ENCODE results near the gene DOCK8. TPM values are rescaled to one million over a fixed set of nuclear protein-coding genes. Genes with fewer than 3 reads are reported as not detected.

The DOCK8 gene
- total RNA-seq, 1 donor from 2014 or later = 5.7 TPM

- ATAC-seq = peak; percentile 78
- peak; percentile 49 for DNase-seq
- intact Hi-C loops (cut with micrococcal nuclease) = no loop called here
These were observed 224.5 kb downstream of the DOCK8 start for GRCh38 chr9:438961-439768.

DNA sequence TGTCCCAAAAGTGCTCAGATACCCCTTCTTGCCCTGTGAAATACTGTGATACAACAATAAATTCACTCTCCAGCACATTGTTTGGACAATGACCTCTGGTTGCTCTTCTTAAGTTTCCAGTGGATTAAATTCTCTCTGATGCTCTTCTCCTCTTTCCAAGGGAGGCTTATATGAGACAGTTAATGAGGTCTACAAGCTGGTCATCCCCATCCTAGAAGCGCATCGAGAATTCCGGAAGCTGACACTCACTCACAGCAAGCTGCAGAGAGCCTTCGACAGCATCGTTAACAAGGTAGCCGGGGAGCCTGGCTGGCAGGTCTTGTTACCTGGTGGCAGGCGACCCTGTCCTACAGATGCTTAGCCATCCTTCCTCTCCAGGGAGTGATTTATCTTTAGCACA, 226.5 kb downstream of the DOCK8 start:
- ATAC-seq = no peak
- intact Hi-C loops (cut with micrococcal nuclease) = no loop called here
- no peak for DNase-seq

DNA sequence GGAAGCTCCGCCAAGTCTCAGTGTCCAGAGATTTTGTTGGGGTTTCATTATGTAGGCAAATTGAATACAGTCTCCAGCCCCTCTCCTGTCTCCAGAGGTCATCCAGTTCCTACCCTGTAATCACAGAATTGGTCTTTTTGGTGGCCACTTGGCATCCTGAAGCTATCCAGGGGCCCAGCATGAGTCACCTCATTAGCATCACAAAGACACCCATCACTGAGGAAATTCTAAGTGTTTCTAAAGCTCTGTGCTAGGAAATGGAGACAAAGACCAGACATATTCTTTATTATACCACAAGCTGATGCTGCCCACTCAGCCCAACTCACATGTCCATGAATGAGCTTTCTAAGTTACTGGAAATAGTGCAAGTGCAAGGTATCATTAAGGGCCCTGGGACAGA, 229.9 kb downstream of the DOCK8 start:
- intact Hi-C loops (cut with micrococcal nuclease) = no loop called here
- no peak for ATAC-seq

DNA sequence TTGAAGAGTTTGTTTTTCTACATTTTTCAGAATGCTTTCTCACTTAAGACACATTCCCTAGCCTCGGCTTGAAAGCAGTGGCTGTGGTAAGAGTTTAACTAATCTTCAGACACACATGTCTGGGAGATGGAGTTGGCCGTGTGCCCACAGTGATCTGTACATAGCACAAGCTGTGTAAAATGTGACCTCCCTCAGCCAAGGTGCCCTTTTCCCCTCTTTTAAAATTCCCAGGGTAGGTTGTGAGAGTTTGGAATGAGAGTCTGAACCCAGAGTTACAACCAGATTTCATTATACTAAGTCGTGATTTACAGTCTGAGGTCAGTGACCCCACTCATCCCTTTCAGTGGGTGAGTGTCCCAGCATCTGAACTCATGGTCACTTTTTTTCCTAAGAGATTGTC, 230.4 kb downstream of the DOCK8 start:
- intact Hi-C loops (cut with micrococcal nuclease) = no loop called here
- peak; percentile 72 for ATAC-seq
- peak; percentile 71 for DNase-seq

More for the DNA sequence above, 229.9 kb downstream of the DOCK8 start:
- DNase-seq = no peak

- intact Hi-C loops (cut with micrococcal nuclease) = no loop called here
- DNase-seq (no peak), ATAC-seq (no peak)
These were observed 231.5 kb downstream of the DOCK8 start for GRCh38 chr9:446074-446699.

- DNase-seq (no peak), ATAC-seq (no peak)
- intact Hi-C loops (cut with micrococcal nuclease) = no loop called here
These were observed 232.8 kb downstream of the DOCK8 start for GRCh38 chr9:447230-448025.

DNA sequence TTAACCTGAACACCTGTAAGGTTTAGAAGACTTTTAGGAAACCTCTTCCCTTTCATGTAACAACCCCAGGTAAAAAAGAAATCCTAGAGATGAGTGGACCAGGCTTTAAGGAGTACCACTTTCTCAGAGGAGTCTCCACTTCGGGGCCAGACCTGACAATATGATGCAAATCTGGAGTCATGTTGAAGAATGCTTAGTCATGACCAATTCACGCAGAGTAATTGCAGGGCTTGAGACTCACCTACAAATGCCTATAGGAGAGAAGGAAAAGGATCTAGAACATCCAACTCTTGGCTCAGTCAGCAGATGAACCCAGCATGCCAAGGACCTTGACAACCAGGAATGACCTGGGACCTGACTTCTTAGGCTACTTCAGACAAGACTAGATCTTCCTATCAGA, 235.4 kb downstream of the DOCK8 start:
- intact Hi-C loops (cut with micrococcal nuclease) = no loop called here
- DNase-seq (no peak), ATAC-seq (no peak)

DNA sequence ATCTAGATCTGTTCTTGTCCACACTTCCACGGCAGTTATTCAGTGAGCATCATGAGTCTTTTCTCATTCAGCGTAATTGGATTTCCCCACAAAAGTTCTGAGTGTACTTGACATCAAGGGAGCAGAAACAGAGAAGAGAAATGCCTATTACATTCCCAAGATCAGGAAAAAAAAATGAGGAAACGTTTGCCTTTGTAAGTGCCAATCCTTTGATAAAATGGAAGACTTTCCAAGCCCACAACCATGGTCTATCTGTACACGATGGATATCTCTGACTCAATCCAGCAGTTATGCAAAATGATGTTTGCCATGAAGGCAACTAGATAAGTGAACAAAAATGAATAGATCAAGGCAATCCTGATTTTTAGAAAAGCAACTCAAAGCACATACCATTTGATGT, 235.9 kb downstream of the DOCK8 start:
- ATAC-seq (no peak), DNase-seq (no peak)
- intact Hi-C loops (cut with micrococcal nuclease) = no loop called here

- ATAC-seq = no peak
- intact Hi-C loops (cut with micrococcal nuclease) = no loop called here
- DNase-seq = no peak
These were observed 239.2 kb downstream of the DOCK8 start for GRCh38 chr9:453832-454231.

DNA sequence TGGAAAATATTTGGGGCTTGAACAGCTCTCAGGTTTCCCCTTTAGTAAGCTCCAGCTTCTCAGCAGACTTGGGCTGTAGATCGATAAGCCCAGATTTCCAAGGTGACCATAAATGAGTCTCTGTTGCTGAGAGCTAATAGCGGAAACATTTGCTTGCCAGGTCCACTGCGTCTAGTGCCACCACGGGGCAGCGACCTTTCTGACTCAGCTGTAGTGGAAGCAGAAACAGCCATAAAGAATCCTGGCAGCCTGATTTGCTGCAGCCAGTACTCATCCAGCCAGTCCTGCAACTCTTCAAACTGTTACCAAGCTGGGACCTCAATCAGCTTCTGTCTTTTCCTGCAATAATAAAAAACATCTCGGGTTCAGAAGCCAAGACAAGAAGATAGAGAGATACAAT, 241.7 kb downstream of the DOCK8 start:
- peak; percentile 56 for DNase-seq
- intact Hi-C loops (cut with micrococcal nuclease) = no loop called here
- ATAC-seq = peak; percentile 93

- peak; percentile 18 for ATAC-seq
These were observed 243.9 kb downstream of the DOCK8 start for GRCh38 chr9:458590-458989.

DNA sequence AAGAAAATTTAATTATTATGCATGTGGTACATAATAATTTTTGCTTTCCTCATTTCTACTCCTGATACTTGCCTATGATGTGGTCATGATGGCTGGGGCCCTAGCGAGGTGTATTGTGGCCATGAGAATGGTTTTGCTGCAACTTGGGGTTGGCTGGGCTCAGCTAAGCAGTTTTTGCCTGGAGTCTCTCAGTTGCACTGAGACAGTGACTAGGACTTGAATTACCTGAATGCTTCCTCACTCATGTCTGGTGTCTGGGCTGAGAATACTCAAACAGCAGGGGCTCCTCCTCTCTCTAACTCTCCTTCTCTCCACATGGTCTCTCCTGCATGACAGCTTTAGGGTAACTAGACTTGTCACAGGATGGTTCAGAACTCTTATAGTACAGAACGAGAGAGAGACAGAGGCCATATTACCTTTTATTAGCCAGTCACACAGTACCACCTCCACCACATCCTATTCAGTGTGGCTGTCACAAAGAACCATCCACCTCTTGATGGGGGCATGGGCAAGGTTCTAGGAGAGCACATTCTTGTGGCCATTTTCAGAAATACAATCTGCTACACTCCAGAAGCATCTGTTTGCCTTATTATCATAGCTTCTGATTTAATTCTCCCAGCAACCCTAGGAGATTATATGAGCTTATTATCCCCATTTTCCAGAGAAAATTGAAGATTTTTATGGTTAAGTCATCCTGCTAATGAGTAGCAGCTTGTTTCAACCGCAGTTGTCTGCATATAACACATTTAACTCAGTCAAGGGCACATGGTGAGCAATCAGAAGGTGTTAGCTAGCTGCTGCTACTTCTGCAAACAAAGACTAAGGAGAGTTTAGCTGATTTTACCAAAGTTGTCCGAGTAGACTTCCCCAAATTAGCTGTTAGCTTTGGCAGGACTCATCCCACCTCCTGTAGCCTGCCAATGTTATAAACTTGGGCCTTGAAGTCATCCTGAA, 245.1 kb downstream of the DOCK8 start:
- intact Hi-C loops (cut with micrococcal nuclease) = no loop called here
- ATAC-seq (no peak), DNase-seq (no peak)

More at GRCh38 chr9:458590-458989, 243.9 kb downstream of the DOCK8 start:
- intact Hi-C loops (cut with micrococcal nuclease) = no loop called here
- DNase-seq = no peak

GRCh38 chr9:462121-462520, 247.5 kb downstream of the DOCK8 start:
- DNase-seq = no peak
- ATAC-seq = no peak
- intact Hi-C loops (cut with micrococcal nuclease) = no loop called here

GRCh38 chr9:462606-463005, 247.9 kb downstream of the DOCK8 start:
- DNase-seq = no peak
- intact Hi-C loops (cut with micrococcal nuclease) = no loop called here
- ATAC-seq = no peak

GRCh38 chr9:463455-464171, 248.9 kb downstream of the DOCK8 start:
- intact Hi-C loops (cut with micrococcal nuclease) = no loop called here
- DNase-seq = no peak
- peak; percentile 20 for ATAC-seq

DNA sequence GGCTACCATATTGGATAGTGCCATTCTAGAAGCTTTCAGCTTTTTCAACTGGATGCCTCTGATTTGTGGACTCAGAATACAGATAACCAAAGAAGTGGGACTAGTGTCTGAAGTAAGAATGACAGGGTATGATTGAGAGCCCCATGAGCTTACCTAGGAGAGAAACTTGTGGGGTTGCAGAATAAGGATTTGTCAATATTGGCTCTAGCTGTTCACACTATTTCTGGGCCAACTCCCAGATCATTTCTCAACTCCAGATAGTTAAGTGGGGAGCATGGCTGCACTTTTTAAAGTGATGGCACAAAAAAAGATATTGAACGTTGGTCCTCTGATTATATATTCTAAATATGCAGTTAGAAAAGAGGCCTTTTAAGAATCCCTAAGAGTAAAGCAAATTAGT, 252.1 kb downstream of the DOCK8 start:
- no peak for DNase-seq
- no peak for ATAC-seq
- intact Hi-C loops (cut with micrococcal nuclease) = no loop called here

DNA sequence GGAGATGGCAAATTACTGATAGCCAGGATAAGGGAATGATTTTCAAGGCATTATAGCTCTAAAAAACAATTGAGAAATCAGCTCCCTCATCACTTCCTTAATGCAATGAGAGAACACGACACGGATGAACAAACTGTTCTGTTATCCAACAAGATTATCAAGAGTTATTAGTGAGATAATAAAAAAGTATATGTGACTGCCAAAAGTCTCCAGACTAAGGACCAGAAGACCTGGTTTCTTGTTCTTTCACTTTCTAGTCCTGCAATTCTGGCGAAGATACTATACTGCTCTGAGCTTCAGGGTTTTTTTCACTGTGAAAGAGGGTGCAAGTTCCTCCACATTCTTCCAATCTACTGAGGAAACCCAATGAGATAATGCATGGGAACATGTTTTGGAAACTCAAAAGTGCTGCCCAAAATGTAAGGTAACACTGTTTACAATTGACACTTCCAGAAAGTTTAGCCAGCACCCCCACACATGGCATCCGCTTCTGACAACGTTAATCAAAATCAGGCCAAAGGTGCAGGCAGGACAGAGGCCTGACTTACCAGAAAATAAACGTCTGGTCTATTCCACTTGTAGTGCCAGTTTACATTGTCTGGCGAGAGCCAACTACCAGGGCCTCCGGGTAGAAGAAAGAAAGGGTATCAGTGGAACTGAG, 254.2 kb downstream of the DOCK8 start:
- intact Hi-C loops (cut with micrococcal nuclease) = no loop called here
- peak; percentile 22 for ATAC-seq
- no peak for DNase-seq
